HG02759 (cell line): ENCODE measurements around the gene DCLK1.
A peak's percentile ranks its signal among the peaks of the same experiment; 100 is the strongest.

Experiments
- ATAC-seq: cut with Tn5 transposase; IDR thresholded peaks from one replicate; pipeline ENCODE4 v1.9.1; 2021; ENCODE audit warnings: mild to moderate bottlenecking, moderate library complexity; ENCODE audit not compliant: unreplicated experiment

Gene DCLK1

DNA sequence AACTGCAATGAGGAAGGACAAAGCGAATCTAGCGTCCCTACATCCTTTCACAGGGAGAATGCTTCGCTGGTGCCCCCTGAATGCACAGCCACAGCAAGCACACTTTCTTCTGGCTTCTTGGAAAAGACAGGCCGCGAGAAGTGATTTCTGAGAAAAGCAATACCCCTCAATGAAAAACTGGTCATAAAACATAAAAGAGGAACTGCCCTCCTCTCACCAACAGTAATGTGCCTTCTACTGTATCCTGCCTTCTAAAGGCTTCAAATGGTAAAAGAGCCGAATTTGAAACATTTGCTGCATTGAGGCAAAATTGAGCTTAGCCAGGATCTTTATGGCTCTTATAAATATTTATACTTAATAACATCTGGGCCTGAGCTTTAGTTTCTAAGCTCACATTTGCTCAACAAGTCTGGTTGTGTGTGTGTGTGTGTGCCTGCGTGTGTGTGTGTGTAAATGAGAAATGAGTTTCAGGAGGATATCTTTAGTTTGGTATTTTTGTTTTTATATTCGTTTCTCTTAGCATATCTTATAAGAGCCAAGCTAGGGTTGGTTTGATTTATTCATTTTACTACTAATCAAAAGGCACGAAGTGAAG, 408.6 kb downstream of the DCLK1 start:
- ATAC-seq: no peak

GRCh38 chr13:35720690-35721554, 410.3 kb downstream of the DCLK1 start:
- peak; percentile 69 for ATAC-seq

DNA sequence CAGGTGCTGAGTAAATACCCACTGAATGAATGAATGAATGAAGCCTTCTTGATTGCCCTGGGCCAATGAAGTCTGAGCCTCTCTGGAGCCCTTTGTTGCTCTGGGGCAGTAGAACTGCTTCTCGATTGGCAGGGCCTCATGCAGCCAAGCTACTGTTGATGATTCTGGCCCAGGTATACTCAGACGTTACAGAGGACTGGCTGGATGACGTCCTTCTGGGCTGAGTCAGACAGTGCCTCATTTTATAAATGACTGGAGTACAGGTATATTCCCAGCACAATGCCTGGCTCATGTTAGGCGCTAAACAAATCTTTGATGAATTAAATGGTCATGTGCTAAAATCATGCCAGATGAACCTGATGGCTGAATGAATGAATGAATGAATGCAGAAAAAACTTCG, 410.9 kb downstream of the DCLK1 start:
- ATAC-seq: no peak
